GM12878 (cell line): ENCODE measurements around the gene PDPK1. TPM values are rescaled to one million over a fixed set of nuclear protein-coding genes. Genes with fewer than 3 reads are reported as not detected.
"Not testable (repeated sequence)": the region's sequence is repeated elsewhere in the genome, so short reads cannot be mapped to it uniquely, and the experiment has no call there.

Source experiments
- ATAC-seq: fragments of 200-7000 bp; cut with Tn5 transposase; 3 replicates; pipeline ENCODE4 v1.9.1; 2020; ENCODE audit warnings: mild to moderate bottlenecking, moderate library complexity
- BruUV-seq: library from RNA; stranded (reverse); fragments of 400-500 nt; replicated peaks from 2 replicates; lab custom pipeline; 2021; lab: Mats Ljungman, UMichigan
- CTCF ChIA-PET: fragments of 300-600 bp; sonication (Branson Sonifier 250); formaldehyde crosslinking; extraction: SDS; loops from one replicate; lab custom pipeline; 2021; ENCODE audit warnings: inconsistent platforms; lab: Yijun Ruan, JAX
- POLR2A ChIA-PET: fragments of 350-600 bp; formaldehyde crosslinking; extraction: SDS; loops from one replicate; lab custom pipeline; 2021; ENCODE audit warnings: inconsistent platforms; lab: Charles Lee
- RAD21 ChIA-PET: fragments of 300-600 bp; sonication (Branson Sonifier 250); formaldehyde crosslinking; loops from one replicate; lab custom pipeline; 2023; ENCODE audit warnings: antibody characterized with exemption; ENCODE audit not compliant: unreplicated experiment; lab: Charles Lee
- SMC1A ChIA-PET: fragments of 300-600 bp; sonication (Branson Sonifier 250); formaldehyde crosslinking; loops from one replicate; lab custom pipeline; 2023; ENCODE audit not compliant: unreplicated experiment, uncharacterized antibody; lab: Charles Lee
- DNase-seq: peaks from one replicate; pipeline ENCODE4 v3.0.0-alpha.2; 2011; ENCODE audit warnings: low read depth, low spot score
- FAIRE-seq: peaks from 3 replicates; lab custom pipeline; 2011; peaks lifted over from hg19 to GRCh38; lab: Jason Lieb, UNC
- H2AFZ ChIP-seq: 2 replicates; pipeline ENCODE4 v1.6.0; 2011; ENCODE audit warnings: low read depth, low read length, control low read depth; ENCODE audit not compliant: control insufficient read depth
- H3K27ac ChIP-seq: 2 replicates; pipeline ENCODE4 v1.5.1; 2011; ENCODE audit warnings: control low read depth; ENCODE audit not compliant: control insufficient read depth, insufficient read depth
- H3K27me3 ChIP-seq, 2 experiments: replicated peaks in 1 of 2; 2 replicates each; pipeline versions ENCODE4 v1.6.0 to v1.6.1; 2011; ENCODE audit warnings: low read length in 1 of 2; ENCODE audit not compliant: control insufficient read depth in 2 of 2, insufficient read depth in 2 of 2
- H3K36me3 ChIP-seq, 2 experiments: 2 replicates each; pipeline ENCODE4 v1.5.1; 2011; ENCODE audit warnings: low read length in 1 of 2; ENCODE audit not compliant: control insufficient read depth in 2 of 2, insufficient read depth in 2 of 2
- H3K4me1 ChIP-seq: 2 replicates; pipeline ENCODE4 v1.6.1; 2011; ENCODE audit warnings: mild to moderate bottlenecking, low read length, moderate library complexity, mixed read lengths; ENCODE audit not compliant: control insufficient read depth, insufficient read depth
- H3K4me2 ChIP-seq: 2 replicates; pipeline ENCODE4 v1.6.0; 2011; ENCODE audit warnings: control low read depth; ENCODE audit not compliant: control insufficient read depth, insufficient read depth
- H3K4me3 ChIP-seq: fragments of 200-600 bp; sonication (generic); 2 replicates; pipeline ENCODE4 v1.5.1; 2016
- H3K79me2 ChIP-seq: 2 replicates; pipeline ENCODE4 v1.6.0; 2011; ENCODE audit warnings: low read length; ENCODE audit not compliant: control insufficient read depth, insufficient read depth
- H3K9ac ChIP-seq: 2 replicates; pipeline ENCODE4 v1.8.0; 2011; ENCODE audit warnings: low read length, control low read depth, mixed read lengths; ENCODE audit not compliant: control insufficient read depth, insufficient read depth
- H3K9me3 ChIP-seq: replicated peaks from 3 replicates; pipeline ENCODE4 v1.5.1; 2011; ENCODE audit warnings: mild to moderate bottlenecking, low read length; ENCODE audit not compliant: control insufficient read depth, insufficient read depth
- H4K20me1 ChIP-seq: 2 replicates; pipeline ENCODE4 v1.6.0; 2011; ENCODE audit not compliant: control insufficient read depth, insufficient read depth
- WGBS: methylation state at CpG from one replicate; pipeline ENCODE4 v1.1.6; 2016; ENCODE audit warnings: low lambda C conversion rate; ENCODE audit not compliant: insufficient replicate concordance, insufficient coverage; ENCODE audit errors: missing lambda C conversion rate; 5-methylcytosine and 5-hydroxymethylcytosine counted together
- in situ Hi-C: fragments of 300-500 bp; cut with MboI; formaldehyde crosslinking; loops from 9 replicates; pipeline ENCODE4 v1.14.3; 2018; ENCODE audit warnings: mixed read lengths
- intact Hi-C: fragments of 100-400 bp; cut with micrococcal nuclease; formaldehyde crosslinking; loops from one replicate; pipeline ENCODE4 v1.14.2; 2022; ENCODE audit not compliant: unreplicated experiment
- polyA plus RNA-seq, 11 experiments: library from polyadenylated mRNA; depleted of rRNA in 4 of 11; unstranded in 6 of 11; stranded (reverse) in 5 of 11; fragments of >200 nt; fragmentation: Nextera tagmentation in 4 of 11; fragmentation: Illumina TruSeq in 1 of 11; extraction: Ambion mirVana in 4 of 11; extraction: Trizol in 1 of 11; gene quantifications; 1 replicate in 1 of 11; 2 replicates in 10 of 11; pipeline versions ENCODE4 v1.2.1 to v1.2.3, GENCODE V29; 2011 to 2016; ENCODE audit warnings: inconsistent platforms in 2 of 11, missing spikeins in 2 of 11, low read depth in 1 of 11
- total RNA-seq, 4 experiments: library from RNA; depleted of rRNA in 3 of 4; stranded (reverse); fragments of >200 nt in 3 of 4; fragmentation: Illumina TruSeq in 1 of 4; extraction: Trizol in 1 of 4; gene quantifications; 2 replicates each; pipeline versions ENCODE4 v1.2.1 to v1.2.3, GENCODE V29; 2013 to 2021

The PDPK1 gene
- total and polyA plus RNA-seq, 10 of the 15 experiments (the other 5 are each of a cell fraction or from before 2014, with no cell fraction given), result 3.9 to 41.3 (median 25.5) TPM

DNA sequence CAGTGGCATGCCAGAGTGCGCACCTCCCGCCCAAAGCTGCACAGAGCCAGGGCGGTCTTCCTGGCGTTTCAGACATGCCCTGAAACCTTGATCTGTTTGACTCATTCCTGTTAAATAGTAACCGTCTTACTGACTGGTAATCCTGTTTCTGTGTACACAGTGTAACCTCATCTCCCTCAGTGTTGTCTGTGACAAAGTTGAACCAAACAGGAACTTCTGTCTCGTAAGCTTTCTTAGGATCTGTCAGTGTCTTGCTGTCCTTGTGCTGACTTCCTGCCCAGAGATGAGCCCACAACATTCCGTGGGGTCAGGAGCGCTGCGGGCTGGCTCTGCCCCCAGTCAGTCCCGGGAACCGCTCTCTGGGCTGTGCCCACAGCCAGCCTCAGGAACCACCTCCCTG is 30.8 kb downstream of the PDPK1 start:
- ATAC-seq, H3K27ac ChIP-seq, H3K4me1 ChIP-seq, H3K9me3 ChIP-seq, H4K20me1 ChIP-seq, H3K36me3 ChIP-seq, BruUV-seq, POLR2A ChIA-PET, H3K79me2 ChIP-seq, H3K4me2 ChIP-seq, DNase-seq, H2AFZ ChIP-seq, H3K9ac ChIP-seq, RAD21 ChIA-PET, SMC1A ChIA-PET, intact Hi-C loops, H3K27me3 ChIP-seq, CTCF ChIA-PET, in situ Hi-C loops, H3K4me3 ChIP-seq: not testable (repeated sequence)
- no CpG with 5 or more reads among the region's 11 CpGs for WGBS
- FAIRE-seq, result peak; percentile 56

DNA sequence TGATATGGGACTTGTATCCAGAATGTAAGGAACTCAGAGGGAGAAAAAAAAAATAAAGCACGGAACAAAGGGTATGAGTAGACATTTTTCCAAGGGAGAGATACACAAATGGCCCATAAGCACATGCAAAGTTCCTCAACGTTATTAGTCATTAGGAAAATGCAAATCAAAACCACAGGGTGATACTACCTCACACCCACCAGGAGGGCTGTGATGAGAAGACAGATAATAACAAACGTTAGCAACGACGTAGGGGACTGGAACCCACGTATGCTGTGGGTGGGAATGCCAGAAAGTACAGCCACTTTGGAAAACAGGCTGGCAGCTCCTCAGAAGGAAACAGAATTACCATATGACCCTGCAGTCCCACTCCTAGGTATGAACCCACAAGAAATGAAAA is 34.9 kb downstream of the PDPK1 start:
- ATAC-seq, result peak; percentile 52
- WGBS, result no CpG with 5 or more reads among the region's 6 CpGs
- DNase-seq, H3K79me2 ChIP-seq, CTCF ChIA-PET, H2AFZ ChIP-seq, POLR2A ChIA-PET, SMC1A ChIA-PET, FAIRE-seq, H3K27me3 ChIP-seq, H4K20me1 ChIP-seq, H3K4me3 ChIP-seq, H3K27ac ChIP-seq, RAD21 ChIA-PET, H3K9me3 ChIP-seq, H3K9ac ChIP-seq, H3K4me1 ChIP-seq, in situ Hi-C loops, H3K36me3 ChIP-seq, intact Hi-C loops, H3K4me2 ChIP-seq: not testable (repeated sequence)
- TSS peak; percentile 60 for BruUV-seq

DNA sequence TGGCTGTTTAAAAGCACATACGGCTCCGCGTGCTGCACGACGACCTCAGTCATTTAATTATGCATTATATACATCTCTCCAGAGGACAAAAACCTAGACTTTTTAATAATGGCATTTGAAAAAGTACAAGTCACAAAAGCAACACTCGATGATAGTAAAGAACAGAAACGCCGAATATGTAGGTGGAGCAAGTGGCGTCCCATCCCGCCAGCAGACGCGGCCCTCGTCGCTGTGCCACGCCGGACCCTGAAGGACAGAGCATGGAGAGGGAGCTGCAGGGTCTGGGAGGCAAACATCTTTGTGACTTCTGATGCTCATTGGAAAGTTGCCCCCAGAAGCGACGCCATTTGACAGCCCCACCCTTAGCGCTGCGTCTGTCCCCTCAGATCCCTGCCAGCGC is 38.0 kb downstream of the PDPK1 start:
- intact Hi-C loops, CTCF ChIA-PET, H3K79me2 ChIP-seq, BruUV-seq, FAIRE-seq, DNase-seq, H3K27ac ChIP-seq, H3K4me1 ChIP-seq, H3K9me3 ChIP-seq, H2AFZ ChIP-seq, H3K4me2 ChIP-seq, POLR2A ChIA-PET, H3K4me3 ChIP-seq, H3K9ac ChIP-seq, H3K27me3 ChIP-seq, in situ Hi-C loops, SMC1A ChIA-PET, ATAC-seq, H3K36me3 ChIP-seq, RAD21 ChIA-PET, H4K20me1 ChIP-seq: not testable (repeated sequence)
- no CpG with 5 or more reads among the region's 21 CpGs for whole genome bisulfite sequencing

DNA sequence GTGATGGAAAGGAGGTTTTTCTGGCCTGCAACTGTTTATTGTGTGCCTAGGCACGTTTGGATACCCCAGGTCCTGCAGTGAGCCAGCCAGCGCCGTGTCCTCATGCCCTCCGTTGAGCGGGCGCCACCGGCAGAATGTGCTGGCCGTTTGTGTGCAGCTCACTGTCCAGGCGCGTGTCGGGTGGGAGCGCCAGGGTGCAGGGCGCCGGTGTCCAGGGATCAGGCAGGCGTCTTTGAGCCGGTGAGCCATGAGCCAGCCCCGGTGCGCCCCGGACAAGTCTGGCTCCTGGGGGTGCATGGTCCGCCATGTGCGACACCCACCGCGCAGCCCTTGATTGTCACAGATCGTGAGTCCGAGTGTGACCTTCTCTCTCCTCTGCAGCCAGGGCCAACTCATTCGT is 39.2 kb downstream of the PDPK1 start:
- ATAC-seq, H3K4me1 ChIP-seq, H3K9ac ChIP-seq, intact Hi-C loops, H3K27me3 ChIP-seq, RAD21 ChIA-PET, POLR2A ChIA-PET, H4K20me1 ChIP-seq, FAIRE-seq, in situ Hi-C loops, H3K9me3 ChIP-seq, BruUV-seq, SMC1A ChIA-PET, DNase-seq, H3K27ac ChIP-seq, H3K36me3 ChIP-seq, H2AFZ ChIP-seq, CTCF ChIA-PET, H3K4me3 ChIP-seq, H3K79me2 ChIP-seq, H3K4me2 ChIP-seq: not testable (repeated sequence)
- 96% methylated on average over 16 of the region's 26 CpGs for WGBS
